Upper lobe of left lung (tissue), 6 donors: Measurements from ENCODE around the gene CBX7. TPM values are rescaled to one million over a fixed set of nuclear protein-coding genes. Genes with fewer than 3 reads are reported as not detected.
A peak's percentile ranks its signal among the peaks of the same experiment; 100 is the strongest.

Experiments
- ATAC-seq, 2 donors: fragments of 200-7000 bp; cut with Tn5 transposase; one replicate each; pipeline ENCODE4 v1.9.1; 2022; ENCODE audit warnings: mild to moderate bottlenecking in 2 of 2, moderate library complexity in 2 of 2; ENCODE audit not compliant: low FRiP score in 2 of 2
- DNase-seq, 2 donors: peaks; one replicate each; pipeline ENCODE4 v3.0.0-alpha.2; 2019 to 2020
- H3K27ac ChIP-seq, 4 donors: fragments of 200-600 bp; sonication (generic); one replicate each; pipeline ENCODE4 v1.5.1; 2016 to 2019
- H3K27me3 ChIP-seq, 4 donors: fragments of 200-600 bp; sonication (generic); one replicate each; pipeline ENCODE4 v1.5.1; 2017 to 2019
- H3K36me3 ChIP-seq, 4 donors: fragments of 200-600 bp; sonication (generic); one replicate each; pipeline ENCODE4 v1.5.1; 2016 to 2019
- H3K4me1 ChIP-seq, 4 donors: fragments of 200-600 bp; sonication (generic); one replicate each; pipeline ENCODE4 v1.5.1; 2018 to 2019
- H3K4me3 ChIP-seq, 4 donors: fragments of 200-600 bp; sonication (generic); one replicate each; pipeline ENCODE4 v1.5.1; 2017 to 2019; ENCODE audit warnings: mild to moderate bottlenecking in 2 of 4, moderate library complexity in 1 of 4
- H3K9me3 ChIP-seq, 4 donors: fragments of 200-600 bp; sonication (generic); one replicate each; pipeline ENCODE4 v1.5.1; 2018 to 2019
- EP300 ChIP-seq, 4 donors: sonication (generic); formaldehyde crosslinking; IDR thresholded peaks; one replicate each; pipeline ENCODE4 v1.5.1; 2017; ENCODE audit warnings: antibody characterized with exemption in 4 of 4, control low read depth in 2 of 4
- POLR2A ChIP-seq, 4 donors: fragments of 450-650 bp; IDR thresholded peaks; one replicate each; pipeline ENCODE4 v1.5.1; 2016 to 2017; ENCODE audit warnings: antibody characterized with exemption in 4 of 4, mild to moderate bottlenecking in 2 of 4
- POLR2AphosphoS5 ChIP-seq, 2 donors: sonication (generic); formaldehyde crosslinking; IDR thresholded peaks; one replicate each; pipeline ENCODE4 v1.5.1; 2017; ENCODE audit warnings: antibody characterized with exemption in 2 of 2
- WGBS, 2 donors: methylation state at CpG; one replicate each; pipeline ENCODE4 v1.1.5; 2017 to 2018; 5-methylcytosine and 5-hydroxymethylcytosine counted together
- total RNA-seq, 6 donors: library from RNA; depleted of rRNA in 4 of 6; stranded (reverse); fragments of >200 nt in 4 of 6; gene quantifications; one replicate each; pipeline versions ENCODE4 v1.1.0 to v1.2.1, GENCODE V29; 2016 to 2021
- TF ChIP-seq, protein P1 (sequence below), 6 experiments: fragments of 450-650 bp in 4 of 6; fragments of 200-600 bp in 2 of 6; sonication (generic) in 2 of 6; IDR thresholded peaks; one replicate each; pipeline ENCODE4 v1.5.1; 2016 to 2019; ENCODE audit warnings: antibody characterized with exemption in 6 of 6
- donor health status: DM: no; HTN: no; CAD: no; lungs with moderate emphysema.
- donor health status: DM: no; HTN: yes; CAD: no; lungs with severe emphysema.

CBX7 gene
- total RNA-seq, 6 donors from 2014 or later: 51.5 to 145 (median 60.6) TPM

DNA sequence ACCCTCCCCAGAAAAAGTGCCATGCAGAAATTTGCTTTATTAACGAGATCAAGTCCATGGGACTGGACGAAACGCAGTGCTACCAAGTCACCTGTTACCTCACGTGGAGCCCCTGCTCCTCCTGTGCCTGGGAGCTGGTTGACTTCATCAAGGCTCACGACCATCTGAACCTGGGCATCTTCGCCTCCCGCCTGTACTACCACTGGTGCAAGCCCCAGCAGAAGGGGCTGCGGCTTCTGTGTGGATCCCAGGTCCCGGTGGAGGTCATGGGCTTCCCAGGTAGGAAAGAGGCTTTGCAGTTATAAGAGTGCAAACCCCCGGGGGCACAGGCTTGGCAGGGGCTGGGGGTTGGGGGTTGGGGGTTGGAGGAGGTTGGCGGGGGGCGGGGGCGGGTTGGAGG is 51.3 kb downstream of the CBX7 start:
- DNase-seq (no peak), ATAC-seq (peak in 1 of 2 donors; percentile 17)
- H3K4me3 ChIP-seq: no peak overlapping the region
- WGBS, 2 donors: 75 to 100% methylated on average over 2 to 10 of the region's 13 CpGs
- peaks cover 7 to 13% (median 9%) of the 10 kb centered on the region in 4 donors for H3K4me1 ChIP-seq
- no peaks in the 10 kb centered on the region for H3K27me3 ChIP-seq
- H3K9me3 ChIP-seq: no peaks in the 10 kb centered on the region
- no peak overlapping the region for H3K27ac ChIP-seq
- H3K36me3 ChIP-seq: no peaks in the 10 kb centered on the region
- TF ChIP-seq POLR2AphosphoS5 (IDR thresholded peaks at IDR 0.05) (no peak), EP300 (IDR thresholded peaks at IDR 0.05) (no peak), POLR2A (IDR thresholded peaks at IDR 0.05) (no peak)
- TF ChIP-seq, protein P1, sequence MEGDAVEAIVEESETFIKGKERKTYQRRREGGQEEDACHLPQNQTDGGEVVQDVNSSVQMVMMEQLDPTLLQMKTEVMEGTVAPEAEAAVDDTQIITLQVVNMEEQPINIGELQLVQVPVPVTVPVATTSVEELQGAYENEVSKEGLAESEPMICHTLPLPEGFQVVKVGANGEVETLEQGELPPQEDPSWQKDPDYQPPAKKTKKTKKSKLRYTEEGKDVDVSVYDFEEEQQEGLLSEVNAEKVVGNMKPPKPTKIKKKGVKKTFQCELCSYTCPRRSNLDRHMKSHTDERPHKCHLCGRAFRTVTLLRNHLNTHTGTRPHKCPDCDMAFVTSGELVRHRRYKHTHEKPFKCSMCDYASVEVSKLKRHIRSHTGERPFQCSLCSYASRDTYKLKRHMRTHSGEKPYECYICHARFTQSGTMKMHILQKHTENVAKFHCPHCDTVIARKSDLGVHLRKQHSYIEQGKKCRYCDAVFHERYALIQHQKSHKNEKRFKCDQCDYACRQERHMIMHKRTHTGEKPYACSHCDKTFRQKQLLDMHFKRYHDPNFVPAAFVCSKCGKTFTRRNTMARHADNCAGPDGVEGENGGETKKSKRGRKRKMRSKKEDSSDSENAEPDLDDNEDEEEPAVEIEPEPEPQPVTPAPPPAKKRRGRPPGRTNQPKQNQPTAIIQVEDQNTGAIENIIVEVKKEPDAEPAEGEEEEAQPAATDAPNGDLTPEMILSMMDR (IDR thresholded peaks at IDR 0.05): no peak

- no peak overlapping the region for H3K4me3 ChIP-seq
- H3K4me1 ChIP-seq: peaks cover 7 to 13% (median 9%) of the 10 kb centered on the region in 4 donors
- ATAC-seq (no peak), DNase-seq (no peak)
- TF ChIP-seq, protein P1 (IDR thresholded peaks at IDR 0.05): no peak
- TF ChIP-seq POLR2AphosphoS5 (IDR thresholded peaks at IDR 0.05): no peak
- TF ChIP-seq POLR2A (IDR thresholded peaks at IDR 0.05): no peak
- TF ChIP-seq EP300 (IDR thresholded peaks at IDR 0.05): no peak
- 87 to 99% methylated on average over 8 of the region's 8 CpGs for WGBS, 2 donors
- H3K36me3 ChIP-seq: no peaks in the 10 kb centered on the region
- no peaks in the 10 kb centered on the region for H3K9me3 ChIP-seq
- peak overlapping the region in 1 of 4 donors; percentile 67 for H3K27ac ChIP-seq
- no peaks in the 10 kb centered on the region for H3K27me3 ChIP-seq
Observed at GRCh38 chr22:39098576-39098975, 53.9 kb downstream of the CBX7 start.

DNA sequence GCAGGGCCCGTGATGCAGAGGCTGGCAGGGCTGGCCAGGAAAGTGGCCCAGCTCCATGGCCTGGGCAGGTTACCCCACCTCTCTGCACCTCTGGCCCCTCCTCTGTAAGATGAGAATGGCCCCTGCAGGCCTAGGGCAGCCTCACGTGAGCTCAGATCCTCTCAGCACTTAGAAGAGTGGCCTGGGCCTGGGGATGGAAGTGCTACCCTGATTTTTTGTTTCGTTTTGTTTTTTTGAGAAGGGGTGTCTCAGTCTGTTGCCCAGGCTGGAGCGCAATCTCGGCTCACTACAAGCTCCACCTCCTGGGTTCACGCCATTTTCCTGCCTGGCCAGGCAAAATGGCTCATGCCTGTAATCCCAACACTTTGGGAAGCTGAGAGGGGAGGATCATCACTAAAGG is 54.5 kb downstream of the CBX7 start:
- DNase-seq (no peak), ATAC-seq (no peak)
- Histone ChIP-seq H3K4me1 (peaks cover 7 to 13% (median 9%) of the 10 kb centered on the region in 4 donors), H3K27me3 (no peaks in the 10 kb centered on the region), H3K27ac (peak overlapping the region in 1 of 4 donors; percentile 67), H3K36me3 (no peaks in the 10 kb centered on the region), H3K9me3 (no peaks in the 10 kb centered on the region), H3K4me3 (no peak overlapping the region)
- 76 to 81% methylated on average over 5 to 6 of the region's 6 CpGs for WGBS, 2 donors
- TF ChIP-seq POLR2AphosphoS5 (IDR thresholded peaks at IDR 0.05) (no peak), EP300 (IDR thresholded peaks at IDR 0.05) (no peak), POLR2A (IDR thresholded peaks at IDR 0.05) (no peak)
- TF ChIP-seq, protein P1 (IDR thresholded peaks at IDR 0.05): no peak

DNA sequence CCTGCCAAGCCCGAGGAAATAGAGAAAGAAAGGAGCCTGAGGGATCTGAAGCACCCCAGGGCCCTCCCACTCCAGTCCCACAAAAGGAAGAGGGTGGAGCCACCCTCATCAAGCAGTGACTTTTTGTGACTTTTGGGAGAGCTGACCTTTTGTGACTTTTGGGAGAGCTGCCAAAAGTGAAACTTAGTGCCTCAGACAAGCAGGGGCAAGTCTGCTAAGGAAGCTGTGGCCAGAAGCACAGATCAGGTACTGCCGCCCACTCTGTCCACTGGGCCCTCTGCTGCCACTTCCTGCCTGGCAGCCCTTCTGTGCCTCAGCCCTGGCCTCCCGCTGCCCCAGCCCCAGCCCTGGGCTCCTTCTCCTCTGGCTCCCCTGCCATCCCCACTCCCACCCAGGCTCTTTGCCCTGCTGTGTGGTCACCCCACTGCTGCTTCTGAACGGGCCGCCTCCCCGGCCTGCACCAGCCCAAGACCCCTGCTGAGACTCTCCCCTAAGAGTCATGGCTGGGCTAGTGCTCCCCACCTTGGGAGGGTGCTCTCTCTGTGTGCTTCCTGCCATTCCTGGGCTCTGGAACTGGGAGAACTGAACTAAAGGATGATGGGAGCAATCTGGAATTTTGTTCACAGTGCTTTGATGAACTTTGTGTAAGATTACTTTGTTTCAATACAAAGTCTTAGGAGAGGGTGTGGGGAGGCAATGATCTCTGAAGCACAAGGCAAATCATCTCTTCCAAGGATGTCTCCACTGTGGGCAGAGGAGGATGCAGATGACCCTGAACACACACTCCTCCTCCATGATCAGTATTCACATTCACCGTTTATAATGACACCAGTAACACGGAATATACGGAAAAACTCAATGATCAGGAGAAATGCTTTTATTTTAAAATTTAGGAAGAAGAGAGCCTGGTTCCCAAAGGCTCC is 55.1 kb downstream of the CBX7 start, which contains the start of gene APOBEC3H:
Gene APOBEC3H (plus strand): TSS at position 147 of the 923 bp plus-strand sequence. CDS start 3,035 bp downstream, outside the sequence.
- no peaks in the 10 kb centered on the region for H3K27me3 ChIP-seq
- no peak within 1 kb of the TSS for H3K4me3 ChIP-seq
- TF ChIP-seq EP300 (IDR thresholded peaks at IDR 0.05) (no peak), POLR2A (IDR thresholded peaks at IDR 0.05) (peak in 1 of 4 donors; percentile 13)
- H3K27ac ChIP-seq: peak within 1 kb of the TSS in 3 of 4 donors; percentile 67 to 80 (median 75)
- no peaks in the 10 kb centered on the region for H3K36me3 ChIP-seq
- ATAC-seq (peak; percentile 58 to 66), DNase-seq (peak; percentile 44 to 77)
- peaks cover 7 to 13% (median 12%) of the 10 kb centered on the region in 4 donors for H3K4me1 ChIP-seq
- whole genome bisulfite sequencing, 2 donors: 63 to 68% methylated on average over 7 to 9 of the region's 9 CpGs
- H3K9me3 ChIP-seq: no peaks in the 10 kb centered on the region

- ATAC-seq (no peak), DNase-seq (no peak)
- Histone ChIP-seq H3K27ac (peak overlapping the region in 1 of 4 donors; percentile 30), H3K4me3 (no peak overlapping the region), H3K9me3 (no peaks in the 10 kb centered on the region), H3K27me3 (no peaks in the 10 kb centered on the region), H3K36me3 (no peaks in the 10 kb centered on the region), H3K4me1 (peaks cover 7 to 16% (median 12%) of the 10 kb centered on the region in 4 donors)
- 83 to 84% methylated on average over 2 to 3 of the region's 3 CpGs for WGBS, 2 donors
- TF ChIP-seq, protein P1 (IDR thresholded peaks at IDR 0.05): no peak
- no peak for TF ChIP-seq POLR2AphosphoS5 (IDR thresholded peaks at IDR 0.05)
- TF ChIP-seq EP300 (IDR thresholded peaks at IDR 0.05): no peak
- TF ChIP-seq POLR2A (IDR thresholded peaks at IDR 0.05): no peak
Observed at GRCh38 chr22:39095971-39096370, 56.5 kb downstream of the CBX7 start.
